ENCODE data around the gene PPM1D.
"Not testable (repeated sequence)": the region's sequence is repeated elsewhere in the genome, so short reads cannot be mapped to it uniquely, and the experiment has no call there.

The PPM1D gene

GRCh38 chr17:60606036-60606435, 6.0 kb downstream of the PPM1D start:
- Histone ChIP-seq H3K79me2 (ENCODE audit: control insufficient read depth, low read length) (peaks cover 100% of the 10 kb centered on the region), H3K27me3 (ENCODE audit: control insufficient read depth, low read length) (no peaks in the 10 kb centered on the region)

DNA sequence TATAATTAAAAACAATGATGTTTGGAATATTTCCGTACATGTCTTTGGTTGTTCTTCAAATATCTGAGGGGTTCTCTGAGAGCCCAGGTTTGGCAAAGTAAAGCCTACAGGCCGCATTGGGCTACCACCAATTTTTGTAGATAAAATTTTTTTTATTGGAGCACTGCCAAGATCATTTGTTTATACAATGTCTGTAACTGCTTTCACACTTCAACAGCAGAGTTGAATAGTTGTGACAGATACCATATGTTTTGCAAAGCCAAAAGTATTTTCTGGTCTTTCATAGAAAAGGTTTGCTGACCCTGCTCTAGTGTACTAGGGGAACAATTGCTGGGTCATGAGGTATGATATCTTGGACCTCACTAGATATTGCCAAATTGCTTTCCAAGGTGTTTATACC, 10.5 kb downstream of the PPM1D start:
- no peak overlapping the region for H3K4me2 ChIP-seq (ENCODE audit: low read length)
- peaks cover 10% of the 10 kb centered on the region; the same call in 1 of the 2 replicates for H4K20me1 ChIP-seq (ENCODE audit: control insufficient read depth, insufficient read depth, low read depth, low read length)
- no peak overlapping the region for H3K4me3 ChIP-seq (ENCODE audit: low read length)
- no peak overlapping the region for H3K27ac ChIP-seq (ENCODE audit: low read depth, low read length)
- no peaks in the 10 kb centered on the region for H3K9me2 ChIP-seq (replicated peaks; ENCODE audit: control insufficient read depth, low read length)
- peaks cover 11% of the 10 kb centered on the region for H3K4me1 ChIP-seq (ENCODE audit: control insufficient read depth, low read length)
- no peaks in the 10 kb centered on the region for H3F3A ChIP-seq (ENCODE audit: control insufficient read depth, insufficient read depth)
- H3K36me3 ChIP-seq (ENCODE audit: control insufficient read depth, low read length): no peaks in the 10 kb centered on the region
- H3K9me3 ChIP-seq (ENCODE audit: control insufficient read depth, insufficient read depth, low read length): no peaks in the 10 kb centered on the region
- H3K79me2 ChIP-seq (ENCODE audit: control insufficient read depth, low read length): peaks cover 98% of the 10 kb centered on the region
- TF ChIP-seq, protein P1, sequence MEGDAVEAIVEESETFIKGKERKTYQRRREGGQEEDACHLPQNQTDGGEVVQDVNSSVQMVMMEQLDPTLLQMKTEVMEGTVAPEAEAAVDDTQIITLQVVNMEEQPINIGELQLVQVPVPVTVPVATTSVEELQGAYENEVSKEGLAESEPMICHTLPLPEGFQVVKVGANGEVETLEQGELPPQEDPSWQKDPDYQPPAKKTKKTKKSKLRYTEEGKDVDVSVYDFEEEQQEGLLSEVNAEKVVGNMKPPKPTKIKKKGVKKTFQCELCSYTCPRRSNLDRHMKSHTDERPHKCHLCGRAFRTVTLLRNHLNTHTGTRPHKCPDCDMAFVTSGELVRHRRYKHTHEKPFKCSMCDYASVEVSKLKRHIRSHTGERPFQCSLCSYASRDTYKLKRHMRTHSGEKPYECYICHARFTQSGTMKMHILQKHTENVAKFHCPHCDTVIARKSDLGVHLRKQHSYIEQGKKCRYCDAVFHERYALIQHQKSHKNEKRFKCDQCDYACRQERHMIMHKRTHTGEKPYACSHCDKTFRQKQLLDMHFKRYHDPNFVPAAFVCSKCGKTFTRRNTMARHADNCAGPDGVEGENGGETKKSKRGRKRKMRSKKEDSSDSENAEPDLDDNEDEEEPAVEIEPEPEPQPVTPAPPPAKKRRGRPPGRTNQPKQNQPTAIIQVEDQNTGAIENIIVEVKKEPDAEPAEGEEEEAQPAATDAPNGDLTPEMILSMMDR (IDR thresholded peaks at IDR 0.05; ENCODE audit: low read depth, low read length, poor library complexity, severe bottlenecking): no peak
- no peak for TF ChIP-seq EZH2phosphoT487 (IDR thresholded peaks at IDR 0.05; ENCODE audit: borderline replicate concordance, low read length)
- H3K27me3 ChIP-seq (ENCODE audit: control insufficient read depth, low read length): no peaks in the 10 kb centered on the region

More at GRCh38 chr17:60606036-60606435, 6.0 kb downstream of the PPM1D start:
- Histone ChIP-seq H3K36me3 (ENCODE audit: control insufficient read depth, low read length) (no peaks in the 10 kb centered on the region; the same call in 1 of the 2 replicates), H3K4me3 (ENCODE audit: low read length) (no peak overlapping the region), H4K20me1 (ENCODE audit: control insufficient read depth, insufficient read depth, low read depth, low read length) (peaks cover 22% of the 10 kb centered on the region), H3K9me2 (replicated peaks; ENCODE audit: control insufficient read depth, low read length) (no peaks in the 10 kb centered on the region), H3K4me1 (ENCODE audit: control insufficient read depth, low read length) (peaks cover 21% of the 10 kb centered on the region), H3K4me2 (ENCODE audit: low read length) (no peak overlapping the region), H3K27ac (ENCODE audit: low read depth, low read length) (no peak overlapping the region), H3F3A (ENCODE audit: control insufficient read depth, insufficient read depth) (peaks cover 3% of the 10 kb centered on the region), H3K9me3 (ENCODE audit: control insufficient read depth, insufficient read depth, low read length) (no peaks in the 10 kb centered on the region)
- TF ChIP-seq, protein P1 (IDR thresholded peaks at IDR 0.05; ENCODE audit: low read depth, low read length, poor library complexity, severe bottlenecking): no peak
- TF ChIP-seq EZH2phosphoT487 (IDR thresholded peaks at IDR 0.05; ENCODE audit: borderline replicate concordance, low read length): no peak

GRCh38 chr17:60611321-60611720, 11.3 kb downstream of the PPM1D start:
- H3K36me3 ChIP-seq (ENCODE audit: control insufficient read depth, low read length); H3K4me3 ChIP-seq (ENCODE audit: low read length); H3K27ac ChIP-seq (ENCODE audit: low read depth, low read length); H3K9me3 ChIP-seq (ENCODE audit: control insufficient read depth, insufficient read depth, low read length); H4K20me1 ChIP-seq (ENCODE audit: control insufficient read depth, insufficient read depth, low read depth, low read length); H3K4me2 ChIP-seq (ENCODE audit: low read length); H3K9me2 ChIP-seq (replicated peaks; ENCODE audit: control insufficient read depth, low read length); H3K27me3 ChIP-seq (ENCODE audit: control insufficient read depth, low read length); H3F3A ChIP-seq (ENCODE audit: control insufficient read depth, insufficient read depth): not testable (repeated sequence)
- peaks cover 11% of the 10 kb centered on the region for H3K4me1 ChIP-seq (ENCODE audit: control insufficient read depth, low read length)
- H3K79me2 ChIP-seq (ENCODE audit: control insufficient read depth, low read length): peaks cover 98% of the 10 kb centered on the region

- no peak overlapping the region for H3K4me2 ChIP-seq (ENCODE audit: low read length)
- H4K20me1 ChIP-seq (ENCODE audit: control insufficient read depth, insufficient read depth, low read depth, low read length): peaks cover 10% of the 10 kb centered on the region
- H3F3A ChIP-seq (ENCODE audit: control insufficient read depth, insufficient read depth): peaks cover 4% of the 10 kb centered on the region; the same call in 1 of the 2 replicates
- TF ChIP-seq, protein P1 (IDR thresholded peaks at IDR 0.05; ENCODE audit: low read depth, low read length, poor library complexity, severe bottlenecking): no peak
- TF ChIP-seq EZH2phosphoT487 (IDR thresholded peaks at IDR 0.05; ENCODE audit: borderline replicate concordance, low read length): no peak
- no peaks in the 10 kb centered on the region for H3K9me2 ChIP-seq (replicated peaks; ENCODE audit: control insufficient read depth, low read length)
- no peaks in the 10 kb centered on the region for H3K36me3 ChIP-seq (ENCODE audit: control insufficient read depth, low read length)
- no peaks in the 10 kb centered on the region for H3K27me3 ChIP-seq (ENCODE audit: control insufficient read depth, low read length)
- no peak overlapping the region for H3K27ac ChIP-seq (ENCODE audit: low read depth, low read length)
- no peak overlapping the region for H3K4me3 ChIP-seq (ENCODE audit: low read length)
- peaks cover 11% of the 10 kb centered on the region for H3K4me1 ChIP-seq (ENCODE audit: control insufficient read depth, low read length)
- H3K9me3 ChIP-seq (ENCODE audit: control insufficient read depth, insufficient read depth, low read length): no peaks in the 10 kb centered on the region
- H3K79me2 ChIP-seq (ENCODE audit: control insufficient read depth, low read length): peaks cover 98% of the 10 kb centered on the region
Measured at GRCh38 chr17:60613325-60613724, 13.3 kb downstream of the PPM1D start.

DNA sequence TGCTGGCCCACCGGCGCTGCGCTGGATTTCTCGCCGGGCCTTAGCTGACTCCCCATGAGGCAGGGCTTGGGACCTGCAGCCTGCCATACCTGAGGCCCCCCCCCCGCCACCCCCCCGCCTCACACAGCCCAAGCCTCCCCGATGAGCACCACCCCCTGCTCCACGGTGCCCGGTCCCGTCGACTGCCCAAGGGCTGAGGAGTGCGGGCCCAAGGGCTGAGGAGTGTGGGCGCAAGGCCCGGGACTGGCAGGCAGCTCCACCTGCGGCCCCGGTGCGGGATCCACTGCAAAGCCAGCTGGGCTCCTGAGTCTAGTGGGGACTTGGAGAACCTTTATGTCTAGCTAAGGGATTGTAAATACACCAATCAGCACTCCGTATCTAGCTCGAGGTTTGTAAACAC, 13.8 kb downstream of the PPM1D start:
- H3F3A ChIP-seq (ENCODE audit: control insufficient read depth, insufficient read depth); H3K27ac ChIP-seq (ENCODE audit: low read depth, low read length); H3K27me3 ChIP-seq (ENCODE audit: control insufficient read depth, low read length); H3K4me2 ChIP-seq (ENCODE audit: low read length); H3K9me2 ChIP-seq (replicated peaks; ENCODE audit: control insufficient read depth, low read length); H3K4me3 ChIP-seq (ENCODE audit: low read length); H3K36me3 ChIP-seq (ENCODE audit: control insufficient read depth, low read length); H4K20me1 ChIP-seq (ENCODE audit: control insufficient read depth, insufficient read depth, low read depth, low read length); H3K9me3 ChIP-seq (ENCODE audit: control insufficient read depth, insufficient read depth, low read length): not testable (repeated sequence)
- Histone ChIP-seq H3K79me2 (ENCODE audit: control insufficient read depth, low read length) (peaks cover 98% of the 10 kb centered on the region), H3K4me1 (ENCODE audit: control insufficient read depth, low read length) (peaks cover 11% of the 10 kb centered on the region)

DNA sequence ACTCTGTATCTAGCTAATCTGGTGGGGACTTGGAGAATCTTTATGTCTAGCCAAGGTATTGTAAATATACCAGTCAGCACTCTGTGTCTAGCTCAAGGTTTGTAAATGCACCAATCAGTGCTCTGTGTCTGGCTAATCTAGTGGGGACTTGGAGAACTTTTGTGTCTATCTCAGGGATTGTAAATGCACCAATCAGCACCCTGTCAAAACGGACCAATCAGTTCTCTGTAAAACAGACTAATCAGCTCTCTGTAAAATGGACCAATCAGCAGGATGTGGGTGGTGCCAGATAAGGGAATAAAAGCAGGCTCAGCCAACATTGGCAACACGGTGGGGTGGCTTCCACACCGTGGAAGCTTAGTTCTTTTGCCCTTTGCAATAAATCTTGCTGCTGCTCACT, 14.3 kb downstream of the PPM1D start:
- not testable (repeated sequence) for H3K36me3 ChIP-seq (ENCODE audit: control insufficient read depth, low read length); H3K9me2 ChIP-seq (replicated peaks; ENCODE audit: control insufficient read depth, low read length); H3K9me3 ChIP-seq (ENCODE audit: control insufficient read depth, insufficient read depth, low read length); H3K4me3 ChIP-seq (ENCODE audit: low read length); H3K27ac ChIP-seq (ENCODE audit: low read depth, low read length); H3K4me2 ChIP-seq (ENCODE audit: low read length); H4K20me1 ChIP-seq (ENCODE audit: control insufficient read depth, insufficient read depth, low read depth, low read length); H3F3A ChIP-seq (ENCODE audit: control insufficient read depth, insufficient read depth); H3K27me3 ChIP-seq (ENCODE audit: control insufficient read depth, low read length)
- Histone ChIP-seq H3K4me1 (ENCODE audit: control insufficient read depth, low read length) (peaks cover 11% of the 10 kb centered on the region), H3K79me2 (ENCODE audit: control insufficient read depth, low read length) (peaks cover 98% of the 10 kb centered on the region)

Measured in DOHH2 (cell line).